GM13977 (cell line): ENCODE data around the gene PCED1A.

Experiments
- DNase-seq: peaks from one replicate; pipeline ENCODE4 v3.0.0; 2012; ENCODE audit warnings: low spot score
- CTCF ChIP-seq: IDR thresholded peaks from 2 replicates; pipeline ENCODE4 v1.5.1; 2012; ENCODE audit warnings: mild to moderate bottlenecking, control low read depth; ENCODE audit not compliant: insufficient read depth; ENCODE audit errors: extremely low read depth, missing control alignments
- in situ Hi-C: fragments of 300-500 bp; cut with MboI; formaldehyde crosslinking; loops from one replicate; pipeline ENCODE4 v1.12.0; 2022; ENCODE audit warnings: low sequenced_read_pairs, low pct_unique_long_range_greater_than_20kb, mixed read lengths, inconsistent platforms; ENCODE audit not compliant: unreplicated experiment

PCED1A gene

DNA sequence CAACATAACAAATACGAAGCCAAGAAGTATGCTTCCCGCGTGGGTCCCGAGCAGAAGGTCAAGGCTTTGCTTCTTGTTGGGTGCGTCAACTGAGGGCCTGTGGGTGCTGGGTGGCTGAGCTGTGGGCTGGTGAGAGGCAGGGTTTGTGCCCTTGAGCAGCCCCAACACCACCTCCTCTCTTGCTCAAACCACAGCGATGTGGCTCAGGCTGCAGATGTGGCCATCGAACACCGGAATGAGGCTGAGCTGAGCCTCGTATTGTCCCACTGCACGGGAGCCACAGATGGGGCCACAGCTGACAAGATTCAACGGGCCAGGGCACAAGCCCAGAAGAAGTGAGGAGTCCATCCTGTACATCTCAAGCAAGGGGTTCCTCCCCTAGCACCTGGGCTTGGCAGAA lies 25.8 kb upstream of the PCED1A start:
- no peak for DNase-seq
- in situ Hi-C loops, result no loop called here
- no peak for TF ChIP-seq CTCF

GRCh38 chr20:2865630-2866029 lies 25.2 kb upstream of the PCED1A start:
- in situ Hi-C loops, result no loop called here

GRCh38 chr20:2865101-2865500 lies 24.6 kb upstream of the PCED1A start:
- no peak for TF ChIP-seq CTCF
- in situ Hi-C loops, result no loop called here
- no peak for DNase-seq

More at GRCh38 chr20:2865630-2866029, 25.2 kb upstream of the PCED1A start:
- DNase-seq, result no peak
- peak; percentile 19 for TF ChIP-seq CTCF

DNA sequence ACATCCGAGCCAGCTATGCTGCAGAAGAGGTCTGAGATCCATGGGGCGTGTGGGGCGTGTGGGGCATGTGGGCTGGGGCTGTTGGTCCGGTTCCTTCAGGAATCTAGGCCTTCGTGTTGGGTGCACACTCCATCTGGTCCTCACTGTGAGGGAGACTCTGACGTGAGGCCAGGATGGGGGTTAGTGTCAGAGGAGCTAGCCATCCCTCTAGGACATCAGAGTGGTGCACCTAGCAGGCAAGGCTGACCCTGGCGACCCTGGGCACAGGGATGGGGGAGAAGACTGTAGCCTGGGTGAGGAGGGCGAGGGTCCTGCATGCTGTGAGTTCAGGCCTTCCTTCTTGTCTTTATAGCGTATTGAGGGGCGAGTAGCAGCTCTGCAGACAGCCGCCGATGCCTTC lies 24.2 kb upstream of the PCED1A start:
- in situ Hi-C loops, result no loop called here
- no peak for DNase-seq
- TF ChIP-seq CTCF, result no peak

- no peak for TF ChIP-seq CTCF
- in situ Hi-C loops, result no loop called here
- DNase-seq, result no peak
These were observed 19.1 kb upstream of the PCED1A start for GRCh38 chr20:2859330-2860121.

DNA sequence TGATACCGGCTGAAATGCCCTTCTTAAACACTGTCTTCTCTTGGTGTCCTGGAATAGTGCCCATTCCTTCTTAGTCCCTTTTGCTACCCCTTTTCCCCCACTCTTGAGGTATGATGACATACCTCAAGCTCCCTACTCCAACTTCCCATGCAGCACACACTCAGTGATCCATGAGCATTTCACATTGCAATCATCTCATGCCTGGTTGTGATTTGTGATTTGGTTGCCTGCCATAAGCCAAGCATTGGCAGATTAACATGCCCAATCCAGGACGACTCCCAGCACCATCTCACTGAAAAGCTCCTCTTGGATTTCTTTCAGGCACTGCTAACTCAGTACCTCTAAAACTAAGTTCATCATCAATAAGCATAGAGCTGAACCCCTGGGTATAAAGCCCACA lies 18.1 kb upstream of the PCED1A start:
- in situ Hi-C loops, result no loop called here
- TF ChIP-seq CTCF, result no peak
- no peak for DNase-seq
